GM12801 (cell line): ENCODE results near the gene NRXN2.

ENCODE experiments used
- TF ChIP-seq, protein P1 (sequence below): IDR thresholded peaks from one replicate; pipeline ENCODE4 v1.5.1; 2011; ENCODE audit warnings: control low read depth; ENCODE audit not compliant: insufficient read length; ENCODE audit errors: extremely low read depth

The NRXN2 gene

DNA sequence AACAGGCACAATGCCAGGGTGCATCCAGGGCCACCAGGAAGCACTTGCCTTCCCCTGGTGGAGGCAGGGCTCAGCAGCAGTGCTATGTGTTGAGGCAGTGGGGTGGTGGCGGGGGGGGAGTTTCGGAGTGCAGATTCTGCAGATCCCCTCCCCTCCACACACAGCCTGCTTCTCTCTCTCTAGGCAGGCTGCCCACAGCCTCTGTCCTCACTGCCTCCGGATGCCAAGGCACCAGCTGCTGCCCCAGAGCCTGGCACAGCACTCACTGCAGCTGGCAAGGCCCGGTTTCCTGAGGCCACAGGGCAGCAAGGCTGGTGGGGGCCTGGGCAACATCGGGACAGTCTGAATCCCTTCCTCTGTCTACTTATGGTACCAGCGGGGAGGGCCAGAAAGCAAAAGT is 35.8 kb downstream of the NRXN2 start:
- TF ChIP-seq, protein P1, sequence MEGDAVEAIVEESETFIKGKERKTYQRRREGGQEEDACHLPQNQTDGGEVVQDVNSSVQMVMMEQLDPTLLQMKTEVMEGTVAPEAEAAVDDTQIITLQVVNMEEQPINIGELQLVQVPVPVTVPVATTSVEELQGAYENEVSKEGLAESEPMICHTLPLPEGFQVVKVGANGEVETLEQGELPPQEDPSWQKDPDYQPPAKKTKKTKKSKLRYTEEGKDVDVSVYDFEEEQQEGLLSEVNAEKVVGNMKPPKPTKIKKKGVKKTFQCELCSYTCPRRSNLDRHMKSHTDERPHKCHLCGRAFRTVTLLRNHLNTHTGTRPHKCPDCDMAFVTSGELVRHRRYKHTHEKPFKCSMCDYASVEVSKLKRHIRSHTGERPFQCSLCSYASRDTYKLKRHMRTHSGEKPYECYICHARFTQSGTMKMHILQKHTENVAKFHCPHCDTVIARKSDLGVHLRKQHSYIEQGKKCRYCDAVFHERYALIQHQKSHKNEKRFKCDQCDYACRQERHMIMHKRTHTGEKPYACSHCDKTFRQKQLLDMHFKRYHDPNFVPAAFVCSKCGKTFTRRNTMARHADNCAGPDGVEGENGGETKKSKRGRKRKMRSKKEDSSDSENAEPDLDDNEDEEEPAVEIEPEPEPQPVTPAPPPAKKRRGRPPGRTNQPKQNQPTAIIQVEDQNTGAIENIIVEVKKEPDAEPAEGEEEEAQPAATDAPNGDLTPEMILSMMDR = no peak

DNA sequence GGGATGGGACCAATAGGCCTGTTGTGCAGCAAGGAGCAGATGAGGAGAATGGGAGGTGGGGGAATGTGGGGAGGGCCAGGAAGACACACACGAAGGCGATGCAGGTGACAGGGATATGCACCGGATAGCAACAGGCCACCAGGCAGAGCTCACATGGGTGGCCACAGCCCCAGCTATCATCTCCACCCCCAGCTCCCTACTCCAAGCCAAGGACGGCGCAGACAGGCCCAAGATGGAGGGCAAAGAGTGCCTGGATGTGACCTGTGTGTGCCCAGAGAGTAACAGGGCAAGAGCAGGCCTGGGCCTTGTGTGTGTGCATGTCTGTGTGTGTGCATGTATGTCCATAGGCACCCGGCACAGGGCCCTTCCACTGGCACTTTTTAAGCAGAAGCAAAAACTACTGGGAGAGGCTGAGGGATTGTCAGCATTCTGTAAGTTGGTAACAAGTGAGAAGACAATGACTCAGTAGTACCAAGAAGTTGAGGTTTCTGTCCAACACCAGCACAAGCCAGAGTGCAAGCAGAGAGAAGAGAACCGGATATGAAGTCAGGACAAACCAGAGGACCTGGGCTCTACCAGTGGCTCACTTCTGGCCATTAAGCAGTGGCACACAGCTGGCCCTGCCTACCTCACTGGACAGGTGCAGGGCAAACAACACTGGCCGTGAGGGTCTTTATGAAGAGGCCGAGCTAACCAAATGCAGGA is 36.4 kb downstream of the NRXN2 start:
- TF ChIP-seq, protein P1 = no peak

DNA sequence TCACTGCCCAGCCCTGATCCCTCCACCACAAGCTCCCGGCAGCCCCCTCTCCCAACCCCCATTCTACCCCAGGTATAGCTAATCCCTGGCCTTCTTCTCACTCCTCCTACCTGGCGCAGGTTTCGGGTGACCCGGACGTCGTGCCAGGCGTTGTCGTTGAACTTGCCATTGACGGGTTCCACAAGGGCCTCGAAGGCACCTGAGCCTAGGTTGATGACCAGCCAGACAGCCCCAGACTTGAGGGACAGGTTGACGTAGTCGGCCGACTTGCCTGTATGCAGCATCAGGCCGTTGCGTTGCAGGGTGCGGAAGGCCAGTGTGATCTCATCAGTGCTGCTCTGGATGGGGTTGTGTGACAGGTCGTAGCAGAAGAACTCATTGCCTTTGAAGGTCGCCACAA is 37.5 kb downstream of the NRXN2 start:
- TF ChIP-seq, protein P1 = no peak

DNA sequence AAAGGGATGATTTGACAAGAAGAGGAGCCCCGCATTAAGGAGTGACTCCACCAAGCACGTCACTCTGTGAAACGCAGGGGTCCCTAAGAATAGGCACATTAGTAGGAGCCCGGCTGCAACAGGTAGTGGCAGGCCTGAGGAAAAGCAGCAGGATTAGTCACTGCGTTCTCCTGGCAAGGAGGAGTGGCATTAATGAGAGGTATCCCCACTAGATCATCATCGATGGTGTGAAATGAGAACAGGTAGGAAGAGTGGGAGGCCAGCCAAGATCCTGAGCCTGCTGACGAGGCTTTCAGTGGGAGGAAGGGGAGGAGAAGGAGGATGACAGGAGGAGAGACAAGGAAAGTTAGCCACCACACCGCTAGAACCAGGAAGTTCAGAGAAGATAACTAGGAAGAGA is 38.6 kb downstream of the NRXN2 start:
- TF ChIP-seq, protein P1 = no peak

DNA sequence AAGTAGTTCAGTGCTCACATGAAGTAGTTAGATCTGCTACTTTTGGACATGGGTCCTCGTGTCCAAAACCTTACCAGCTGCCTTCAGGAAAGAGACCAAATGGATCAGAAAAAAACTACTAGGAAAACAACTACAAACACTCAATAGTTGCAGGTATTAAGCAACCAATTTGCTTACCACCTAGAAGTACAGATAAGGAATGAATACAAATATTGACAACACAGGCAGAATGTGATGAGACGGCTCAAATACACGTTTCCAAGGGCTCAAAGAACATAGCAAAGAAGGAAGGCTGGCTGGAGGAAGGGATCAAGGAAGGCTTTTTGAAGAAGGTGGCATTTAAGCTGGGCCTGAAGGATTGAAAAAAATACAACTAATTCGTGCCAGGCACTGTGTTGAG is 41.8 kb downstream of the NRXN2 start:
- TF ChIP-seq, protein P1 = no peak

DNA sequence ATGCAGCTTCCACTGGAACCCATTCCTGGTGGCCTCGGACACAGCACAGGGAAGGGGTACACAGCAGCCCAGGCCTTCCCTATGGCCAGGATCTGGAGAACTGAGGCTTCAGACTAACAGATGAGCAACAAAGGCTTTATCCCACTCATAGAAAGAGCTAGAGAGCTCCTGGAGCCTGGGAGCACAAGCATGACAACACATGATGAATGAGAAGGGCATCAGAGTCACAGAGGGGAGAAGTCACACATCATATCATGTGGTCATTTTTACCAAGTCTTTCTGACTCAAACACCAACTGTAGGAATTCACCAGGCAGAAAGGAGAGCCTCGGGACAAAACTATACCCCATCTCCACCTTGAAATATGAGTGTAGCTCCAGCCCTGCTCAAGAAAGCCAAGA is 43.2 kb downstream of the NRXN2 start:
- TF ChIP-seq, protein P1 = no peak

DNA sequence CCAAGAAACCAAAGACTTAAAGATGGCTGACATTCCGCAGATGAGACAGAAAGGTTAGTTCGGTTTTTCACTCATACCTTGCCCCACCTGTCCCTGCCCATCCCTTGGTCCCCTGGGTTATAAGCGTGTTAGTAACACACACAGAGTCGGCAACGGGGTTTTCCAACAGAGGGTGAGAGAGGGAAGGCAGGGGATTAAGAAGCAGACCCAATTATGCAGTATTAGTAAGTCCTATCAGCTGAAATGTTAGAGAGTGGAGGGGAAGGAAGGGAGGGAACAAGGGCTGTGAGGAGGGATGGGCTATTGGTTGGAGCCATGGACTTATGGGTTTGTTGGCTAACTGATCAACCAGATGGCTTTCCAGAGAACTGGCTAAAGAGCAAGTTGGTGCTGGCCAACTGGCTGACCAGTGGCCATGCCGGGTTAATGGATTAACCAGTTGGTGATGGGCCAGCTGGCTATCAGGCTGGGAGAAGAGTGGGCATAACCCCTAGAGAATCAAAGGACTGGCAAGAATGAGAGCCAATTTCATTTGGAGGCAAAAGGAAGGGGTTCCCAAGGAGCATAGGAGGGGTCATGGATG is 45.5 kb downstream of the NRXN2 start:
- TF ChIP-seq, protein P1 = no peak
